ENCODE data around the gene TRHDE. TPM values are rescaled to one million over a fixed set of nuclear protein-coding genes. Genes with fewer than 3 reads are reported as not detected.

TRHDE gene
- total RNA-seq, 4 donors from 2014 or later, result 0.77 to 31.2 (median 12.9) TPM

GRCh38 chr12:72493407-72493806, 221.2 kb downstream of the TRHDE start:
- intact Hi-C loops (cut with DNase I; ENCODE audit: low total_unique reads), result no loop called here
- no peak for DNase-seq
- no peaks in the 10 kb centered on the region for H3K27me3 ChIP-seq
- TF ChIP-seq CTCF (IDR thresholded peaks at IDR 0.05) (no peak), POLR2A (IDR thresholded peaks at IDR 0.05) (no peak)
- no peaks in the 10 kb centered on the region for H3K36me3 ChIP-seq
- H3K9me3 ChIP-seq, result no peaks in the 10 kb centered on the region
- no peak overlapping the region for H3K4me3 ChIP-seq
- H3K27ac ChIP-seq, result no peak overlapping the region
- no peaks in the 10 kb centered on the region for H3K4me1 ChIP-seq

GRCh38 chr12:72498354-72498753, 226.2 kb downstream of the TRHDE start:
- no peaks in the 10 kb centered on the region for H3K9me3 ChIP-seq
- no peak overlapping the region for H3K27ac ChIP-seq
- DNase-seq, result no peak
- no peak overlapping the region for H3K4me3 ChIP-seq
- H3K36me3 ChIP-seq, result no peaks in the 10 kb centered on the region
- intact Hi-C loops (cut with DNase I; ENCODE audit: low total_unique reads), result no loop called here
- H3K4me1 ChIP-seq, result no peaks in the 10 kb centered on the region
- TF ChIP-seq POLR2A (IDR thresholded peaks at IDR 0.05) (no peak), CTCF (IDR thresholded peaks at IDR 0.05) (no peak)
- no peaks in the 10 kb centered on the region for H3K27me3 ChIP-seq

DNA sequence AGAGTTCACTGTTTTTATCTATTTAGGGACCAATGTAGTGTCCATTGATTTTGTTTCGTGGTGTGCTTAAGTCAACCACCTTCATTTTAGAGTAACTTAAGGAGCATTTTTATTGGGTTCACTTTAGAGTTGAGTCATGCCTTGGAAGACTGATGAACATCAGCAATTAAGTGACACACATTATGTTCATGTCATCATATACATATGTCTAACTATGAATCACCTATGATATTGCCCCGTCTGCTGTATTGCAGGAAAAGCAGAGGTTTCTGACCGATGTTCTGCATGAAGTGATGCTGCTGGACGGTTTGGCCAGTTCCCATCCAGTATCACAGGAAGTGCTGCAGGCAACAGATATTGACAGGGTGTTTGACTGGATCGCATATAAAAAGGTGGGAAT, 227.1 kb downstream of the TRHDE start:
- intact Hi-C loops (cut with DNase I; ENCODE audit: low total_unique reads), result no loop called here
- DNase-seq, result no peak
- H3K9me3 ChIP-seq, result no peaks in the 10 kb centered on the region
- TF ChIP-seq POLR2A (IDR thresholded peaks at IDR 0.05) (no peak), CTCF (IDR thresholded peaks at IDR 0.05) (no peak)
- no peaks in the 10 kb centered on the region for H3K4me1 ChIP-seq
- H3K27ac ChIP-seq, result no peak overlapping the region
- no peaks in the 10 kb centered on the region for H3K36me3 ChIP-seq
- no peaks in the 10 kb centered on the region for H3K27me3 ChIP-seq
- no peak overlapping the region for H3K4me3 ChIP-seq

- no peaks in the 10 kb centered on the region for H3K36me3 ChIP-seq
- H3K27ac ChIP-seq, result no peak overlapping the region
- intact Hi-C loops (cut with DNase I; ENCODE audit: low total_unique reads), result no loop called here
- no peak overlapping the region for H3K4me3 ChIP-seq
- TF ChIP-seq POLR2A (IDR thresholded peaks at IDR 0.05) (no peak), CTCF (IDR thresholded peaks at IDR 0.05) (no peak)
- no peaks in the 10 kb centered on the region for H3K4me1 ChIP-seq
- no peaks in the 10 kb centered on the region for H3K27me3 ChIP-seq
- no peak for DNase-seq
- no peaks in the 10 kb centered on the region for H3K9me3 ChIP-seq
These were observed 230.4 kb downstream of the TRHDE start for GRCh38 chr12:72502546-72502945.

- H3K4me1 ChIP-seq, result no peaks in the 10 kb centered on the region
- TF ChIP-seq POLR2A (IDR thresholded peaks at IDR 0.05) (no peak), CTCF (IDR thresholded peaks at IDR 0.05) (no peak)
- no peaks in the 10 kb centered on the region for H3K9me3 ChIP-seq
- H3K4me3 ChIP-seq, result no peak overlapping the region
- no peak overlapping the region for H3K27ac ChIP-seq
- H3K36me3 ChIP-seq, result no peaks in the 10 kb centered on the region
- no peak for DNase-seq
- intact Hi-C loops (cut with DNase I; ENCODE audit: low total_unique reads), result no loop called here
- H3K27me3 ChIP-seq, result no peaks in the 10 kb centered on the region
These were observed 233.1 kb downstream of the TRHDE start for GRCh38 chr12:72505227-72505626.
